Body of pancreas (tissue), 4 donors: ENCODE data around the gene SLC51B.

Experiments used
- CTCF ChIP-seq, 7 experiments: fragments of 450-650 bp in 4 of 7; fragments of 200-600 bp in 3 of 7; sonication (generic) in 3 of 7; IDR thresholded peaks; one replicate each; pipeline ENCODE4 v1.5.1; 2016 to 2019; ENCODE audit warnings: antibody characterized with exemption in 7 of 7
- POLR2A ChIP-seq, 3 donors: fragments of 450-650 bp; IDR thresholded peaks; one replicate each; pipeline ENCODE4 v1.6.1; 2016; ENCODE audit warnings: antibody characterized with exemption in 3 of 3, mild to moderate bottlenecking in 2 of 3

- no peak for TF ChIP-seq CTCF (IDR thresholded peaks at IDR 0.05)
- TF ChIP-seq POLR2A (IDR thresholded peaks at IDR 0.05) = no peak
Observed at GRCh38 chr15:65056868-65057548, 11.8 kb downstream of the SLC51B start.
